GM12801 (cell line): ENCODE data around the gene RAB5B.

Experiments
- CTCF ChIP-seq: IDR thresholded peaks from one replicate; pipeline ENCODE4 v1.5.1; 2011; ENCODE audit warnings: control low read depth; ENCODE audit not compliant: insufficient read length; ENCODE audit errors: extremely low read depth

RAB5B gene

GRCh38 chr12:55946553-55946952 is 27.3 kb upstream of the RAB5B start:
- no peak for TF ChIP-seq CTCF

GRCh38 chr12:55955344-55955743 is 18.5 kb upstream of the RAB5B start:
- no peak for TF ChIP-seq CTCF

- no peak for TF ChIP-seq CTCF
Measured at GRCh38 chr12:55955800-55956508, 17.9 kb upstream of the RAB5B start.

- no peak for TF ChIP-seq CTCF
Measured at GRCh38 chr12:55957106-55957859, 16.6 kb upstream of the RAB5B start.

GRCh38 chr12:55963760-55964159 is 10.1 kb upstream of the RAB5B start:
- TF ChIP-seq CTCF = no peak

- TF ChIP-seq CTCF = no peak
Measured at GRCh38 chr12:55965240-55965639, 8.6 kb upstream of the RAB5B start.

- TF ChIP-seq CTCF = no peak
Measured at GRCh38 chr12:55965941-55966407, 7.9 kb upstream of the RAB5B start, which contains the start of gene PMEL. PMEL (minus strand) TSS chr12:55966042; CDS start chr12:55966011, 31 bp downstream.
